GM12891 (cell line): ENCODE measurements around the gene CMIP.

Source experiments
- DNase-seq: peaks from one replicate; pipeline ENCODE4 v3.0.0; 2011; ENCODE audit warnings: low spot score; ENCODE audit not compliant: insufficient read length
- FAIRE-seq: peaks from 2 replicates; lab custom pipeline; 2011; peaks lifted over from hg19 to GRCh38; lab: Jason Lieb, UNC
- PAX5 ChIP-seq: IDR thresholded peaks from 2 replicates; pipeline ENCODE4 v1.6.1; 2011; ENCODE audit warnings: low read length, moderate library complexity, mild to moderate bottlenecking; ENCODE audit not compliant: insufficient read depth, severe bottlenecking
- POLR2A ChIP-seq: IDR thresholded peaks from 2 replicates; pipeline ENCODE4 v1.6.1; 2011; ENCODE audit warnings: low read depth, low read length, control low read depth
- POLR2AphosphoS5 ChIP-seq: IDR thresholded peaks from 2 replicates; pipeline ENCODE4 v1.6.1; 2011; ENCODE audit warnings: low read depth, low read length, control low read depth
- POU2F2 ChIP-seq: IDR thresholded peaks from 2 replicates; pipeline ENCODE4 v1.6.1; 2011; ENCODE audit warnings: low read depth, mild to moderate bottlenecking, control low read depth, low read length, moderate library complexity
- SPI1 ChIP-seq: IDR thresholded peaks from 2 replicates; pipeline ENCODE4 v1.6.1; 2011; ENCODE audit warnings: low read depth, low read length, control low read depth
- TAF1 ChIP-seq: IDR thresholded peaks from 2 replicates; pipeline ENCODE4 v1.6.1; 2011; ENCODE audit warnings: low read depth, low read length, control low read depth

CMIP gene

GRCh38 chr16:81595629-81596292, 151.2 kb downstream of the CMIP start:
- TF ChIP-seq POLR2AphosphoS5 (no peak), TAF1 (no peak), POLR2A (no peak), PAX5 (no peak), SPI1 (no peak), POU2F2 (no peak)
- DNase-seq (no peak), FAIRE-seq (no peak)

GRCh38 chr16:81597079-81597658, 152.6 kb downstream of the CMIP start:
- FAIRE-seq: no peak

GRCh38 chr16:81598083-81598482, 153.5 kb downstream of the CMIP start:
- TF ChIP-seq POLR2AphosphoS5 (no peak), PAX5 (no peak), POLR2A (no peak), POU2F2 (no peak), SPI1 (no peak), TAF1 (no peak)
- DNase-seq: no peak
- no peak for FAIRE-seq

More at GRCh38 chr16:81597079-81597658, 152.6 kb downstream of the CMIP start:
- TF ChIP-seq POLR2AphosphoS5: no peak
- TF ChIP-seq POU2F2: no peak
- no peak for TF ChIP-seq SPI1
- TF ChIP-seq POLR2A: no peak
- TF ChIP-seq PAX5: no peak
- no peak for TF ChIP-seq TAF1
- DNase-seq: no peak

- no peak for DNase-seq
- TF ChIP-seq POU2F2: no peak
- TF ChIP-seq POLR2A: no peak
- no peak for TF ChIP-seq PAX5
- no peak for TF ChIP-seq TAF1
- TF ChIP-seq POLR2AphosphoS5: no peak
- no peak for TF ChIP-seq SPI1
- FAIRE-seq: no peak
Observed at GRCh38 chr16:81599034-81599744, 154.6 kb downstream of the CMIP start.

- FAIRE-seq (no peak), DNase-seq (no peak)
- TF ChIP-seq POU2F2 (no peak), SPI1 (no peak), TAF1 (no peak), POLR2AphosphoS5 (no peak), POLR2A (no peak), PAX5 (no peak)
Observed at GRCh38 chr16:81600275-81600674, 155.7 kb downstream of the CMIP start.

- no peak for TF ChIP-seq PAX5
- no peak for TF ChIP-seq POU2F2
- no peak for TF ChIP-seq SPI1
- no peak for TF ChIP-seq POLR2AphosphoS5
- no peak for TF ChIP-seq TAF1
- no peak for TF ChIP-seq POLR2A
- no peak for FAIRE-seq
- DNase-seq: no peak
Observed at GRCh38 chr16:81601008-81601428, 156.4 kb downstream of the CMIP start.

- DNase-seq (no peak), FAIRE-seq (no peak)
- TF ChIP-seq POLR2AphosphoS5: no peak
- no peak for TF ChIP-seq POU2F2
- no peak for TF ChIP-seq POLR2A
- TF ChIP-seq TAF1: no peak
- no peak for TF ChIP-seq PAX5
- no peak for TF ChIP-seq SPI1
Observed at GRCh38 chr16:81601601-81602255, 157.1 kb downstream of the CMIP start.

GRCh38 chr16:81602256-81602776, 157.7 kb downstream of the CMIP start:
- no peak for FAIRE-seq
- no peak for DNase-seq
- no peak for TF ChIP-seq POLR2AphosphoS5
- TF ChIP-seq SPI1: no peak
- TF ChIP-seq POLR2A: no peak
- no peak for TF ChIP-seq POU2F2
- TF ChIP-seq PAX5: no peak
- TF ChIP-seq TAF1: no peak

GRCh38 chr16:81602792-81603191, 158.2 kb downstream of the CMIP start:
- DNase-seq: no peak
- no peak for FAIRE-seq
- TF ChIP-seq PAX5 (no peak), POU2F2 (no peak), SPI1 (no peak), POLR2AphosphoS5 (no peak), TAF1 (no peak), POLR2A (no peak)
